Measurements from ENCODE around the gene CTSZ. TPM values are rescaled to one million over a fixed set of nuclear protein-coding genes. Genes with fewer than 3 reads are reported as not detected.

CTSZ gene
- total and polyA plus RNA-seq, 2 donors (not counting 1 experiment from before 2014, with no cell fraction given), result 285 to 319 TPM

GRCh38 chr20:58956078-58956477 lies 51.0 kb downstream of the CTSZ start:
- H2AFZ ChIP-seq (ENCODE audit: insufficient read depth, low read depth, low read length, poor library complexity, severe bottlenecking), result no peak overlapping the region
- intact Hi-C loops (cut with micrococcal nuclease), result no loop called here
- POLR2A ChIA-PET, result no interaction called here
- DNase-seq, result no peak
- no peak overlapping the region for H3K4me2 ChIP-seq (replicated peaks; ENCODE audit: low read depth, low read length, poor library complexity, severe bottlenecking)
- no peak overlapping the region for H3K9ac ChIP-seq (ENCODE audit: low read length)
- Mint-ChIP-seq H3K4me3 (no peak overlapping the region), H3K27me3 (peaks cover 3% of the 10 kb centered on the region), H3K4me1 (no peaks in the 10 kb centered on the region), H3K27ac (no peak overlapping the region), H3K9me3 (ENCODE audit: insufficient read depth) (no peaks in the 10 kb centered on the region)
- H3K27me3 ChIP-seq (replicated peaks in 1 of 4; ENCODE audit: control extremely low read depth in 1 of 4, control insufficient read depth in 3 of 4, insufficient read depth in 4 of 4, low read length in 3 of 4), result no peaks in the 10 kb centered on the region
- H3K4me1 ChIP-seq (ENCODE audit: control insufficient read depth in 2 of 2, insufficient read depth in 2 of 2, low read length in 2 of 2), result no peaks in the 10 kb centered on the region
- WGBS (ENCODE audit: insufficient coverage), result no CpG with 5 or more reads among the region's 8 CpGs
- TF ChIP-seq EZH2 (IDR thresholded peaks at IDR 0.05; ENCODE audit: borderline replicate concordance, insufficient read depth, low read depth, low read length, poor library complexity, severe bottlenecking), result no peak
- TF ChIP-seq, protein P1, sequence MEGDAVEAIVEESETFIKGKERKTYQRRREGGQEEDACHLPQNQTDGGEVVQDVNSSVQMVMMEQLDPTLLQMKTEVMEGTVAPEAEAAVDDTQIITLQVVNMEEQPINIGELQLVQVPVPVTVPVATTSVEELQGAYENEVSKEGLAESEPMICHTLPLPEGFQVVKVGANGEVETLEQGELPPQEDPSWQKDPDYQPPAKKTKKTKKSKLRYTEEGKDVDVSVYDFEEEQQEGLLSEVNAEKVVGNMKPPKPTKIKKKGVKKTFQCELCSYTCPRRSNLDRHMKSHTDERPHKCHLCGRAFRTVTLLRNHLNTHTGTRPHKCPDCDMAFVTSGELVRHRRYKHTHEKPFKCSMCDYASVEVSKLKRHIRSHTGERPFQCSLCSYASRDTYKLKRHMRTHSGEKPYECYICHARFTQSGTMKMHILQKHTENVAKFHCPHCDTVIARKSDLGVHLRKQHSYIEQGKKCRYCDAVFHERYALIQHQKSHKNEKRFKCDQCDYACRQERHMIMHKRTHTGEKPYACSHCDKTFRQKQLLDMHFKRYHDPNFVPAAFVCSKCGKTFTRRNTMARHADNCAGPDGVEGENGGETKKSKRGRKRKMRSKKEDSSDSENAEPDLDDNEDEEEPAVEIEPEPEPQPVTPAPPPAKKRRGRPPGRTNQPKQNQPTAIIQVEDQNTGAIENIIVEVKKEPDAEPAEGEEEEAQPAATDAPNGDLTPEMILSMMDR (IDR thresholded peaks at IDR 0.05), result no peak
- H3K4me3 ChIP-seq (ENCODE audit: control extremely low read depth in 1 of 5, extremely low read depth in 1 of 5, insufficient read depth in 1 of 5, low read depth in 2 of 5, low read length in 4 of 5), result no peak overlapping the region
- CTCF ChIA-PET, result no interaction called here
- no peak for ATAC-seq (ENCODE audit: low read depth)
- no peaks in the 10 kb centered on the region for H3K79me2 ChIP-seq (ENCODE audit: control insufficient read depth, insufficient read depth, low read length)
- H4K20me1 ChIP-seq (ENCODE audit: control insufficient read depth, insufficient read depth, low read length, poor library complexity, severe bottlenecking), result no peaks in the 10 kb centered on the region
- H3K36me3 ChIP-seq (replicated peaks in 1 of 2; ENCODE audit: control extremely low read depth in 1 of 2, control insufficient read depth in 1 of 2, extremely low read depth in 1 of 2, insufficient read depth in 2 of 2, low read length in 1 of 2), result no peaks in the 10 kb centered on the region
- no peak overlapping the region for H3K27ac ChIP-seq (ENCODE audit: low read length in 2 of 2)
- H3K9me3 ChIP-seq (ENCODE audit: control extremely low read depth in 1 of 3, control insufficient read depth in 2 of 3, insufficient read depth in 1 of 3, low read length in 2 of 3), result no peaks in the 10 kb centered on the region

- Mint-ChIP-seq H3K4me1 (no peaks in the 10 kb centered on the region), H3K27me3 (peaks cover 3% of the 10 kb centered on the region), H3K27ac (no peak overlapping the region), H3K9me3 (ENCODE audit: insufficient read depth) (no peaks in the 10 kb centered on the region), H3K4me3 (no peak overlapping the region)
- Histone ChIP-seq H3K4me1 (ENCODE audit: control insufficient read depth in 2 of 2, insufficient read depth in 2 of 2, low read length in 2 of 2) (no peaks in the 10 kb centered on the region), H3K36me3 (replicated peaks in 1 of 2; ENCODE audit: control extremely low read depth in 1 of 2, control insufficient read depth in 1 of 2, extremely low read depth in 1 of 2, insufficient read depth in 2 of 2, low read length in 1 of 2) (no peaks in the 10 kb centered on the region), H4K20me1 (ENCODE audit: control insufficient read depth, insufficient read depth, low read length, poor library complexity, severe bottlenecking) (no peaks in the 10 kb centered on the region), H3K79me2 (ENCODE audit: control insufficient read depth, insufficient read depth, low read length) (no peaks in the 10 kb centered on the region), H3K4me3 (ENCODE audit: control extremely low read depth in 1 of 5, extremely low read depth in 1 of 5, insufficient read depth in 1 of 5, low read depth in 2 of 5, low read length in 4 of 5) (no peak overlapping the region), H3K9me3 (ENCODE audit: control extremely low read depth in 1 of 3, control insufficient read depth in 2 of 3, insufficient read depth in 1 of 3, low read length in 2 of 3) (no peaks in the 10 kb centered on the region), H3K27ac (ENCODE audit: low read length in 2 of 2) (no peak overlapping the region), H3K4me2 (replicated peaks; ENCODE audit: low read depth, low read length, poor library complexity, severe bottlenecking) (no peak overlapping the region), H3K27me3 (replicated peaks in 1 of 4; ENCODE audit: control extremely low read depth in 1 of 4, control insufficient read depth in 3 of 4, insufficient read depth in 4 of 4, low read length in 3 of 4) (peaks cover 0 to 4% (median 0%) of the 10 kb centered on the region in 4 experiments), H2AFZ (ENCODE audit: insufficient read depth, low read depth, low read length, poor library complexity, severe bottlenecking) (no peak overlapping the region), H3K9ac (ENCODE audit: low read length) (no peak overlapping the region)
- ChIA-PET CTCF (no interaction called here), POLR2A (no interaction called here)
- intact Hi-C loops (cut with micrococcal nuclease), result no loop called here
- ATAC-seq (ENCODE audit: low read depth), result no peak
- TF ChIP-seq EZH2 (IDR thresholded peaks at IDR 0.05; ENCODE audit: borderline replicate concordance, insufficient read depth, low read depth, low read length, poor library complexity, severe bottlenecking), result no peak
- TF ChIP-seq, protein P1 (IDR thresholded peaks at IDR 0.05), result no peak
- DNase-seq, result no peak
These were observed 54.0 kb downstream of the CTSZ start for GRCh38 chr20:58953050-58953449.
